K562 (cell line): Measurements from ENCODE around the gene SLC37A4. TPM values are rescaled to one million over a fixed set of nuclear protein-coding genes. Genes with fewer than 3 reads are reported as not detected.

ENCODE experiments used
- AFF4 ChIP-seq: sonication (generic); formaldehyde crosslinking; IDR thresholded peaks from 2 replicates; pipeline ENCODE4 v1.8.0; 2023; ENCODE audit warnings: mild to moderate bottlenecking, missing genetic modification reagents
- ATF4 ChIP-seq: fragments of 450-650 bp; formaldehyde crosslinking; IDR thresholded peaks from 2 replicates; pipeline ENCODE4 v1.4.0; 2022; ENCODE audit warnings: mild to moderate bottlenecking, moderate library complexity
- CTBP1 ChIP-seq: fragments of 450-650 bp; IDR thresholded peaks from 2 replicates; pipeline ENCODE4 v1.6.1; 2016; ENCODE audit warnings: borderline replicate concordance
- CTCF ChIP-seq, 3 experiments: IDR thresholded peaks in 2 of 3; conservative IDR thresholded peaks in 1 of 3; 2 replicates each; pipeline ENCODE4 v1.5.1; 2011 to 2012; ENCODE audit warnings: low read length in 3 of 3, mild to moderate bottlenecking in 3 of 3, control low read depth in 2 of 3, improper control_type of control experiment in 1 of 3, inconsistent platforms in 1 of 3, low read depth in 1 of 3, mixed read lengths in 1 of 3, moderate library complexity in 1 of 3; ENCODE audit not compliant: insufficient read depth in 2 of 3
- EZH2 ChIP-seq: IDR thresholded peaks from 2 replicates; pipeline ENCODE4 v1.6.1; 2012; ENCODE audit warnings: low read depth, mild to moderate bottlenecking, inconsistent platforms, low read length, borderline replicate concordance
- MXI1 ChIP-seq: IDR thresholded peaks from 2 replicates; pipeline ENCODE4 v1.6.1; 2011; ENCODE audit warnings: low read depth, mild to moderate bottlenecking, improper control_type of control experiment, low read length
- ZBTB33 ChIP-seq: sonication (generic); formaldehyde crosslinking; IDR thresholded peaks from 2 replicates; pipeline ENCODE4 v1.8.1; 2023; ENCODE audit warnings: mild to moderate bottlenecking, missing genetic modification reagents
- ZFP1 ChIP-seq: fragments of 450-650 bp; formaldehyde crosslinking; IDR thresholded peaks from 2 replicates; pipeline ENCODE4 v1.4.0; 2020; ENCODE audit warnings: mild to moderate bottlenecking, mixed read lengths
- ZNF707 ChIP-seq: fragments of 250-450 bp; sonication (Bioruptor Pico); conservative IDR thresholded peaks from 2 replicates; pipeline ENCODE4 v1.8.0; 2022; ENCODE audit warnings: inconsistent platforms, mild to moderate bottlenecking, moderate library complexity
- polyA plus RNA-seq, 8 experiments: library from polyadenylated mRNA; depleted of rRNA in 4 of 8; stranded (reverse) in 5 of 8; unstranded in 3 of 8; fragments of >200 nt; fragmentation: Nextera tagmentation in 2 of 8; fragmentation: Illumina TruSeq in 1 of 8; extraction: Ambion mirVana in 2 of 8; extraction: Trizol in 1 of 8; gene quantifications; 2 replicates each; pipeline versions ENCODE4 v1.2.1 to v1.2.3, GENCODE V29; 2011 to 2014; ENCODE audit warnings: inconsistent platforms in 1 of 8, missing spikeins in 1 of 8
- total RNA-seq, 7 experiments: library from RNA; depleted of rRNA in 6 of 7; stranded (reverse); fragments of >200 nt in 6 of 7; fragmentation: Illumina TruSeq in 2 of 7; extraction: Trizol in 2 of 7; gene quantifications; 2 replicates each; pipeline versions ENCODE4 v1.2.1 to v1.2.3, GENCODE V29; 2011 to 2021; ENCODE audit warnings: low replicate concordance in 1 of 7

Gene SLC37A4
- total and polyA plus RNA-seq, 9 of the 15 experiments (the other 6 are each of a cell fraction or from before 2014, with no cell fraction given): 24.7 to 73.9 (median 40.7) TPM

- TF ChIP-seq ZBTB33 (CRISPR knock-in tag) (0 out of 2 replicates have a peak, but pooled peaks have one; percentile 56), CTBP1 (peak; percentile 89), ZFP1 (no peak), ZNF707 (CRISPR knock-in tag) (no peak), MXI1 (no peak), EZH2 (no peak), ATF4 (CRISPR knock-in tag) (no peak), AFF4 (CRISPR knock-in tag) (no peak), CTCF (IDR thresholded peaks at IDR 0.05 in 2 of 3, conservative IDR thresholded peaks at IDR 0.05 in 1 of 3; ENCODE audit: insufficient read depth in 2 of 3, low read depth in 1 of 3, low read length in 3 of 3) (peak; percentile 10 to 24 (median 16); a peak in 1 of 6 replicates)
Measured at GRCh38 chr11:118997627-118998387, 32.9 kb downstream of the SLC37A4 start, which contains the start of gene CENATAC (continued).
